HG03095 (cell line): ENCODE results near the gene DEAF1.

Experiments
- ATAC-seq: cut with Tn5 transposase; IDR thresholded peaks from one replicate; pipeline ENCODE4 v1.9.1; 2021; ENCODE audit warnings: moderate library complexity; ENCODE audit not compliant: unreplicated experiment

Gene DEAF1

DNA sequence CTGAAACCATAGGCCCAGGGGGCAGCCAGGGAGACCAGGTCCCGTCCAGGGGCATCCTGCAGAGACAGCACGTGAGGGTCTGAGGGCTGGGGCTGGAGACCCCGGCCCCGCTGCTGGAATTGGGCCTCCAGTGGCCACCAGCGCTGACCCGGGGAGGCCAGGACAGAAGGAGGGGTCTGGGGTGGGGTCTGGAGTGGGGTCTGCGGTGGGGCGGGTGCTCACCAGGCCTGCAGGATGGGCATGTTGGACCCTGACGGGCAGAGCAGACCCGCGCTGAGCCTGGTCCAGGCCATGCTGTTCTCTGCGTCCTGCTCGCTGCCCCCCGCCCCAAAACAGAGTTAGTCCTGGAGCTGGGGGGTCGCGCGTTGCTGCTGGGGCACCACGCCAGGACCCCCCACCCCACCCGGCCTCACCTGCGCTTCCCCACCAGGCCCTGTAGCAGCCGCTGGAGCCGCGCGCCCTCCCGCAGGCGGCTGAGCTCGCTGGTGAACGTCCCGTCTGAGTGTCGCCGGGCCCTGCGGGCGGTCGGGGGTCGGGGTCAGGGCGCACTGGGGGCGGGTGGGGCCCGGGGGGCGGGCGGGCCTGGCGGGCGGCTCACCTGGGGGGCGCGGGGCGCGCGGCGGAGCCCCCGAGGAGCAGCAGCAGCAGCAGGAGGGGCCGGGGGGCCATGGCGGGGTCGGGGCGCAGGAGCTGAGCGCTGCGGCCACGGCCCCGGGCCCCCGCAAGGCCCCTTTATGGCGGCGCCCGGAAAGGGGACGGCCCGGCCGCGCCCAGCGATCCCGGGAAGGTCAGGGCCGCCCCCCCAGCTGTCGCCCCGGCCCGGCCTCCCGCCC lies 68.3 kb downstream of the DEAF1 start, which contains the start of gene SCT:
SCT (minus strand) TSS at position 707 of the 833 bp plus-strand sequence; CDS start at position 669, 38 bp downstream.
- no peak for ATAC-seq

DNA sequence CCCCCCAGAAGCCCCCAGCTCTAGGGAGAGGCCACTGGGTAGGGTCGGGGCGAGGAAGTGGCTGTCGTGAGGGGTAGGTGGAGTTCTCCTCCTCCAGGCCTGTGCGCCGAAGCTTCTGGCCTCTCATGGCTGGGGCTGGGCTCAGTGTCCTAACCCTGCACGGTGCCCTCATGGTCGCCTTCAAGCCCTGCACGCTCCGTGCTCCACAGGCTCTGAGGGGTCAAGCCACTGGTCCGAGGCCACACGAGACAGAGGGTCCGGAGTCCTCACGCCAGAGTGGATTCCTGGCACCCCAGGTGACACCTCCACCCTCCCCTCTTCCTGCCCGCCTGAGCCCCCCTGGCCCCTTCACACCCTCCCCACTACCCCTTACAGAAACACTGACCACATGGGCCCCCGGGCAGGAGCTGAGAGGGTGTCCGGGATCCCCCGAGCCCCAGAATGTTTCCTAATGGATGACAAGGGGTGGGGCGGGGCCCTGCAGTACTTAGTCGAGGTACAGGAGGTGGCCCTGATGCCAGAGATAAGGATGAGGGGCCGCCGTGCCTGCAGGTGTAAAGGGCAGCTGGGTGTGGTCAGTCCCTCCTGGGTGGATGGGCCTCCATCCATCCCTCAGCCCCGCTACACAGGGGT lies 69.3 kb downstream of the DEAF1 start:
- no peak for ATAC-seq

DNA sequence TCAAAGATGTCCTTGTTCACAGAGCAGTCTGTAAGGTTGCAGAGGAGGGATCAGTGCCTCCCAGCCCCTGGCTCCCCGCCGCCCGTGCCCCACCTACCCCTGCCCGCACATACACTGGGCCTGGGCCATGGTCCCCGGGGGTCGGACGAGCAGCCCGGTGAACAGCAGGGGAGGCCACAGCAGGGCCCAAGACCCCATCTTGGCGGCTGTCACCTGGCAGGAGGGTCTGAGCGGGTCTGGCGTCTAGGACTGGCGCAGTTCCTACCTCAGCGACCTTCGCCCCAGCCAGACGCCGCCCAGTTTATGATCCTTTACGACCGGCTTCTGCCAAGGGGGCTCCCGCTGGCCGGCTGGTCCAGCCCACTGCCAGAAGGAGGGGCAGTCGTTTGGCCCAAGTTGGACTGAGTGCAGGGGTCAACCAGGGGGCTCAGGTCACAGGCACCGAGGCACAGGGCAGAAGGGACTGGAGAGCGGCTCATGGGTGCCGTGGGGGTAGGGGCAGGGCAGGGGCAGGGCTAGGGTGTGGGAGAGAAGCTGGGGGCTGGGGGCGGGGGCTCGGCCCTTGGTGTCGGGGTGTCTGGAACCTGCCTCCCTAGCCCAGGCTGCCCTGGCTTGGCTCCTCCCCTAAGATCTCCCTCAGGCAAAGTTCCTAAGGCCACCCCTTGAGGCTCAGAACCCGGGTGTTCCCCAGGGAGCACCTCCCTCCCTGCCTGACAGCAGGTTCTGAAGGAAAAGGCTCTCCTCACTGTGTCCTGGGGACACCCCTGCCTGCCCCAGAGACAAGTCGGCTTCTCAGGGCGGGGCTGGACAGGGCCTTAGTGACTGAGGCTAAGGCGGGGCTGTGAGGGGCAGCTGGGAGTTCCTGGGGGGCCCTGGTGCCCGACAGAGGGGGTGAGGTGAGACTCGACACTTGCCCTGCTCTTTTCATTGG lies 70.1 kb downstream of the DEAF1 start, which contains the start of gene CDHR5:
CDHR5 (minus strand) TSS at position 251 of the 931 bp plus-strand sequence; CDS start at position 198, 53 bp downstream.
- ATAC-seq: no peak

DNA sequence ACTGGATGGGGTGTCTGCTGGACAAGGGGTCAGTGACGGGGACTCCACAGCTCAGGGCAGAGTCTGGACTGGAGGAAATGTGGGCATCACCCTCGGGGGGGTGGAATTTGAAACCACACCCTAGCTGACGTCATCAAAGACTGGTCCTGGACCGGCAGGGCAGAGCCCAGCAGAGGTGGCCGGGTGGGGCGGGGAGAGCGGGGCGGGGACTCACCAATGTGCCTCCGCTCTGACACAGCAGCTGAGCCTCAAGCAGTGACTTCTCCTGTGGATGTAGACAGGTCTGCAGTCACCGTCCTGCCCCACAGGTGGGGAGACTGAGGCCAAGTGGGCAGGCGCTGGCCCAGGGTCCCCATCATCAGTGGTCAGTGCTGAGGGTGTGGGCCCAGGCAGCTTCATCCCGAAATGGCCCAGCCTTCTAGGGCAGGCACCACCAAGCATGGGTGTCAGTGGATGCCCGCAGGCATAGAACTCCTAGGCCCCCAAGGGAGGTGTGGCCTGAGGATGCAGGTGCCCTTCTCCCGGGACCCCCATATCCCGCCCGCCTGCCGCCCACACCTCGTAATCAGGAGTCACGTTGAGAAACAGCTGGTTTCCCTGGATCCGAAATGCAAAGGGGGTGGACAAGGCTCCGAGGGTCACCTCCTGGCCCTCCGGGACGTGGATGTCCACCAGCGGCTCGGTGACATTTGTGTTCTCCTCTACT lies 70.9 kb downstream of the DEAF1 start:
- ATAC-seq: no peak

DNA sequence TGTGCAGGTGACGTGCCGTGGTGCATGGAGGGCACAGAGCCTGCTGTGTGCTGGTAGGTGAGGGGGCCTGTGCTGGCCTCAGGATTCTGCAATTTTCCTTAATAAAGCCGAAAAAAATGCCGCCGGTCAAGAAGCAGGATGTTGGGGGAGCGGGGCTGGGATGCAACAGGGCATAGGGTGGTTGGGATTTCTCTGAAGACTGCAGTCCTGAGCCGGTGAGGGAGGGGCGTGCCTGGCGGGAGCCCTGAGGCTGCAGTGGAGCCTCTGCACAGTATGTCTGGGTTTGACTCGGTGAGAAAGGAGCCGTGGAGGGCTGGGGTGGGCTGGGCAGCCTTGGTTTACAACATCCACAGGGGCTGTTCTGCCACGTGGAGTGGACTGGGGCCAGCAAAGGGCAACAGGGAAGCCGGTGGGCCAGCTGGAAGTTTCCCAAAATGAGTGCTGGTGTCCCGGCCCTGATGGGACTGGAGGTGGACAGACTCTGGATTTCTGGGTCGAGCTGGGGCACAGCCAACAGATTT lies 71.6 kb downstream of the DEAF1 start:
- no peak for ATAC-seq

DNA sequence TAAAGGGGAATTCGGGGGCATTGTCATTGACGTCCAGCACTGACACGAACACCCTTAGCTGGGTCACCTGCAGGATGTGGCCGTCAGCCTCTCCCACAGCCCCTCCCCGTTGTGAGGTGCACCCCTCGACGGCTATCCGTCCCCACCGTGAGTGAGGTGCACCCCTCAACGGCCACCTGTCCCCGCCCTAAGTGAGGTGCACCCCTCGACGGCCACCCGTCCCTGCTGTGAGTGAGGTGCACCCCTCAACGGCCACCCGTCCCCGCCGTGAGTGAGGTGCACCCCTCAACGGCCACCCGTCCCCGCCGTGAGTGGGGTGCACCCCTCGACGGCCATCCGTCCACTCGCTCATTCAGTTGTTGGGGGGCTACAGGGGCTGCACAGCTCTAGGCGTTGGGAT lies 73.2 kb downstream of the DEAF1 start:
- no peak for ATAC-seq

DNA sequence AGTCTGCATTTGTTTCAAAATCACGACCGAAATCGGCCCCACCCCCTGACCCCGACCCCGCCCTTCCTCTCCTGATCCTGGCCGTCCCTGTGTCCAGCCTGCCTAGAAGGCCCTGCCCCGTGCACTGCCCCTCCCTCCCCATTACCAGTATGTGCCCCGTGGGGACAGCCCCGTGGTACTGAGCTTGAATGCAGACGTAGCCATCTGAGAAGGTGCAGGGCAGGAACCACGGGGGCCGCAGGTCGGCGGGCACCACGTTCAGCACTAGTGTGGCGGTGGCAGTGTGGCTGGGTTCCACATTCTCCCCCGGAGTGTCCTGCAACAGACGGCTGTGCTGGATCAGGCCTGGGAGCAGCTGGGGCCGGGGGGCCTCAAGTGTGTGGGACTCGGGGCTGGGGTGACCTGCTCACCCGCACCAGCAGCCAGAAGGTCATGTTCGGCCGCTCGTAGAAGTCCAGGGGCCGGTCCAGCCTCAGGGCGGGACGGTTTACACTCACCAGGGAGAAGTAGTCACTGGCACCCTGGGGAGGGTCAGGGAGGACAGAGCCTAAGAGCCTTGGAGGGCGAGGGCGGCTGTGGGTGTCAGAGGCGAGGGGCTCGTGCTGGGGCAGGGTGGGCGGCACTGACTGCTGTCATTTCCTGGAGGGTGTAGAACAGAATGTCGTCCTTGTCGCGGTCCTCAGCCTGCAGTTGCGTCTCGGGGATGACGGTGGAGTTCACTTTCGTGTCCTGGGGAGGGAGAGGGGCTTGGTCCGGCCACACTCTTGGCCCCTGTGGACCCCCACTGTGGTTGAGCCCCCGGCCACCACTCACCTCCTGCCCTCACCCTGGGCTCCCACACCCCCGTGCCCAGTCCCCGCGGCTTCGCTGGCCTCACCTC lies 73.8 kb downstream of the DEAF1 start:
- ATAC-seq: no peak

DNA sequence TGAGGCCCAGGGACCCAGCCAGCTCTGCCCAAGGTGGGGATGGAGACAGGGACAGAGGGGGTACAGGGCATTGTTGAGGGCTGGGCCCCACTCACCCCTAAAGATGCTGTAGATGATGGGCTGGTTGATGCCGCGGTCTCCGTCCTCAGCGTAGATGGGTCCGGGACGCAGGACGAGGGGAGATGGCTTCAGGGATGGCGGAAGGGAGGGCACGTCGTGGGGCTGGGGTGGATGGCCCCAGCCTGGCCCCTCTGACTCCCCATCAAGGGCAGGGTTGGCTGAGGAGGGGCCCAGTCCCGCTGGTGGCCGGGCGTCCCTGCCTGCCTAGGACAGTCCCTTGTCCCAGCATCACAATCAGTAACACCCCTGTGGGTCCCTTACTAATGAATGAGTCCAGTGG lies 74.8 kb downstream of the DEAF1 start:
- no peak for ATAC-seq

DNA sequence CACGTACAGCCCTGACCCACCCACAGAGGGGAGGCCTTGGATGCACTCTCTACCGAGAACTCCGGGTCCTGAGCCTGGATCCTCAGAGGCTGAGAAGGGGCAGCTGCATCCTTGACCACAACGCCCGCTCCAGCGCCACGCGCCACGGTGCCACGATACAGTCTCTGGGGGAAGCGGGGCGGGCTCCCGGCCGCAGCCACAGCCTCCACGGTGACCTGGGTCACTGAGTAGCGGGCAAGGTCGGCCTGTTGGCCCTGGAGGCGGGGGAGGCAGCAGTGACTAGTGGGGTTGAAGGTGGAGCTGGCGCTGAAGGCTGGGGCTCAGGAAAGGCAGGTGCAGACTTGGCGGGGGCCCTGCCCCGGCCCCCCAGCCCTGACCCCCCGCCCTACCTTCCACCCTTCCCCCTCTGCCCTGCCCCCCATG lies 75.4 kb downstream of the DEAF1 start:
- ATAC-seq: no peak

DNA sequence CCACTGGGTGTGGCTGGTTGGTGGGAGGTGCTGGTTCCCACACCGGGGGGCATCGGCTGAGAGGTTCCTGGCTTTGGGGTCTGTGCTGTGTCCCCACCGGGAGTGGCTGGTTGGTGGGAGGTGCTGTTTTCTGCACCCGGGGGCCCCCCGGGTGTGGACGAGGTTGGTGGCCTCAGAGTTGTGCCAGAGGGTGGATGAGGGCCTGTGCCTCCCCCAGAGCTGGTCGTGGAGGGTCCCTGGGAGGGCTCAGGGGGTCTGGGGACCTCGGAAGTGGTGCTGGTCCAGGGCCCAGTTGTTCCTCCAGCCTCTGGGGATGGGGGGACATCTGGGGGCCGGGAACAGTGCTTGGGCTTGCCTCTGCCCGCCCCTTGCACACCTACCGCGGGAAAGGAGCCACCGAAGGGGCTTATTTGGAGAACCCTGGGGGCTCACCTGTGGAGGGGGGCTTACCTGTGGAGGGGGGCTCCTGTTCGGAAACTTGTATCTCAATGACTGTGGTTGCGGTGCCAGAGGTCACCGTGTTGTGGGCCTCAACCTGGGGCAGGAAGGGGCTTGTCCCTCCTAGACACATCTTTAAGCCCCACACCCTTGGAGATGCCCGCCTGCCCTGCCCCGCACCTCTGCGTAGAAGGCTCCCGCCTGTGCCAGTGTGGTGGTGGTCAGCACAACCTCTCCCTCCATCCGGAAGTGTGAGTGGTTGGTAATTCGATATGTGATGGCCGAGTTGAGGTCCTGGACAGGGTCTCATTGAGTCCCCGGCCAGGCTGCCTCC lies 76.0 kb downstream of the DEAF1 start:
- no peak for ATAC-seq

DNA sequence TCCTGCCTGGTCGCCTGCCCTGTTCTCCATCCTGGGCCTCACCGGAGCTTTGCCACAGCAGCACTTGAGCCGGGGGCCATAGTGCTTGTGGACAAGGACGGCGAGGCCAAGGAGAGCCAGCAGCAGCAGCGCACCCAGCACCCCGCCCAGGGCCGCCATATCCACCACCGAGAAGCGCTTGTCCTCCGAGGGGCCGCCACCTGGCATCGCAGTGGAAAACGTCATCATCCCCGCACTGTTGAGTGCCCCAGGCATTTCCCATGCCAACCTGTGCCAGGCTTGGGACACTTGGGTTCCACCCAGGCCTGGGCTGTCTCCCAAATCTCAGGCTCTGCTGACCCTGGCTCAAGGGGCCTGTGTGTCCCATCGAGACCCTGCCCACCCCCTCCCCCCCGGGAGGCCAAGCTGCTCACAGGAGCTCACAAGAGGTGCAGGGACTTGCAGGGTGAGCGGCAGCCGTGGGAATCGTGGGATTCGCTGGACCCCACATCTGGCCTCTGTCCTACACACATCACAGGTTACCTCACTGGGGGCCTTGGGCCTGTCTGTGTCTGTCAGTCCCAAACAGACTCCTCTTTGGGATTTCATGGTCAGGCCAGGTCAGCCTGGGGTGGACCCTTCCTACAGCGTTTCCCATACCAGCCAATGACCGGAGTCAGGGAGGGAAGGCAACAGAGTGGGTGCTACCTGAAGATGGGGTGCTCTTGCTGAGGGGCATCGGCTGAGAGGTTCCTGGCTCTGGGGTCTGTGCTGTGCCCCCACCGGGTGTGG lies 76.9 kb downstream of the DEAF1 start:
- no peak for ATAC-seq

DNA sequence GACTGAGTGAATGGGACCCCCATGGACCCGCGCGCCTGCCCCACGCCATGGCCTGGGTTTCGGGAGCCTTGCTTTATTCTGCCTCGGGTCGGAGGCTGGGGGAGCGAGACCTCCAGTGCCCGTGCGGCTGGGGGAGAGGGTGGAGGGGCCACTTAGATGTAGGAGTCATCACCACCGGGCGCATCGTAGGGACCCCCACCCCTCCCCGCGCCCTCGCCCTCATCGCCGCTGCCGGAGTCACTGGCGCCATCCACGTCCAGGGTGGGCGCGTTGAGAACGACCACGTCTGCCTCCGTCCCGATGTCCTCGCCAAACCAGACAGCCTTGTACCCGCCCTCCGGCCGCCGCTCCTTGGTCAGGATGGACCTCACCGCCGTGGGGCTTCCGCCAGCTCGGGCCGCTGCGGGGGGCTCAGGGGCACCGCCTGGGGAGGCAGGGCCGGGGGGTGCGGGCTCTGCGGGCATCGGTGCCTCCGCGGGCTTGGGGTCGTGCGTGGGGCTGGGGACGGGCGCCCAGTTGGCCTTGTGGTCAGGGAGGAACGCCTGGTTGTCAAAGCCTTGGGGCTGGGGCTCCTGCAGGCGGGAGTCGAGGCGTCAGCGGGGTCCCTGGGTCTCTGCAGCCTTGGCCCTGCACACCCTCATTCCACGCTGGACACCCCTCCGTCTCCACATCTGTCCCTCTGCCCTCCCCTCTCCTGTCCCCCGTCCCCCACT lies 77.7 kb downstream of the DEAF1 start:
- no peak for ATAC-seq

DNA sequence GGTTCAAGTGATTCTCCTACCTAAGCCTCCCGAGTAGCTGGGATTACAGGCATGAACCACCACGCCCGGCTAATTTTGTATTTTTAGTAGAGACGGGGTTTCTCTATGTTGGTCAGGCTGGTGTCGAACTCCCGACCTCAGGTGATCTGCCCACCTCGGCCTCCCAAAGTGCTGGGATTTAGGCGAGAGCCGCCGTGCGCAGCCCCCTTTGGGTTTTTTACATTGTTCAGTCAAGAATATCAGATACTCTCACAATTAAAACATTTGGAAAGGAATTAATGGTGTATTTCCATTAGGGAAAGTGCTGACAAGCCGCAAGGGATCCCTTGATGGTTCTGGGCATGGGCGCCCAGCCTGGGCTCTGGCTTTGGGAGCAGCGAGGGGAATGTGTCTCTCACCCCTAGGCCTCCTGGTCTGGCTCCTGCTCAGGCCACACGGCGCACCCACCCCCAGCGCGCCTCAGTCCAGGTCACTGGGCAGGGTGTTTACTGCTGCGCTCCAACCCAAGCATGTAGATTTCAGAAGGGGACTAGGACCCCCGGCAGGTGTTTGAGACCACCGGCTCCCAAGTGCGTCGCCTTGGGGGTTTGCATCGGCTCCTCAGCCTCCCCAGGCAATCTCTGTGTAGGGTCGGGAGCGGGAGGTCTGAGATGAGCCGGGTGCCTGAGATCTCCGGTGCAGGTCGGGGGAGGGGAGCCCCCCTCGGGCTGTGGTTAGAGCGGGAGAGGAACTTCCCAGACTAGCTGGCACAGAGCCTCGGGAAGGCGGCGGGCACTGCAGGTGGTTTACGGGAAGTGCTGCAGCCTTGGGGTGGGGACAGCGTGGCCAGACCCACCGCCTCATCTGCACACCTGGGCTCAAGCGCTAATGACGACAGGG lies 78.5 kb downstream of the DEAF1 start:
- no peak for ATAC-seq

DNA sequence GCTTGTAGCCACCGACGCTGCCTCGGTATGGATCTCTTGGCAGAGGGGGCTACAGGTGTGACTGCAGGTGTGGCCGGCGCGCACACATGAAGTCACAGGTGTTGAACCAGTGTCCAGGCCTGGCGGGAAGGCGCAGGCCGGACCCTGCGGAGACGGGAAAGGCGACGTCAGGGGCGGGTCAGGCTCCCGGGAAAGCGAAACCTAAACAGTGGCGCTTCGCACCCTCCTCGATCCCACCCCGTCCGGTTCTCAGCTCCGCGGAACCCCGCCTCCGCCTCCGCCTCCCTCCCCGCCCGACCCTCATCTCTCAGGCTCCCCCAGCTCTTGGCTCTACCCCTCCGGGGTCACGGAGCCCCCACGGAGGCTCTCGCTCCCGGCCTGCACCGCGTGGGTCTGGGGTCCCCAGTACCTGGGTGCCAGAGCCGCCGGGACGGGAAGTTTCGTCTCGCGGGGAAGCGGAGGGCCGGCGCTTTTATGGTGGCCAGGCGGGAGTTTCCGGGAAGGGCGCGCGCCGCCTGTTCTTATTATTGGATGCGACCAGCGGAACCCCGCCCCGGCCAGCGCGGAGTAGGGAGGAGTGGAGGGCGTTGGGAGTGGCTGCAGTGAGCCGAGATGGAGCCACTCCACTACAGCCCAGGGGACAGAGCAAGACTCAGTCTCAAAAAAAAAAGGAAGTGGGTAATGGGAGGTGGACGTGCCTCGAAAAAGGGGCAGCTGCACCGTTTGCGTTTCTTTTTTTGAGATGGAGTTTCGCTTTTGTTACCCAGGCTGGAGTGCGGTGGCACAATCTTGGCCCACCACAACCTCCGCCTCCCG lies 79.3 kb downstream of the DEAF1 start, which contains the start of gene IRF7:
IRF7 (minus strand) TSS at position 447 of the 816 bp plus-strand sequence. CDS start 586 bp downstream, outside the sequence.
- ATAC-seq: peak; percentile 61
